Measurements from ENCODE around the gene CHIC2.

Gene CHIC2

GRCh38 chr4:54093324-54094240, 29.2 kb upstream of the CHIC2 start:
- DNase-seq (ENCODE audit: low read depth in 2 of 2) = no peak

- no peak for DNase-seq (ENCODE audit: low read depth in 2 of 2)
These were observed 28.3 kb upstream of the CHIC2 start for GRCh38 chr4:54092405-54093323.

GRCh38 chr4:54091637-54092404, 27.4 kb upstream of the CHIC2 start:
- peak; percentile 53 to 64 for DNase-seq (ENCODE audit: low read depth in 2 of 2)

- DNase-seq (ENCODE audit: low read depth in 2 of 2) = no peak
These were observed 26.6 kb upstream of the CHIC2 start for GRCh38 chr4:54090804-54091623.

GRCh38 chr4:54090404-54090803, 26.0 kb upstream of the CHIC2 start:
- no peak for DNase-seq (ENCODE audit: low read depth in 2 of 2)

GRCh38 chr4:54089875-54090274, 25.5 kb upstream of the CHIC2 start:
- no peak for DNase-seq (ENCODE audit: low read depth in 2 of 2)

GRCh38 chr4:54085284-54085683, 20.9 kb upstream of the CHIC2 start:
- DNase-seq (ENCODE audit: low read depth in 2 of 2) = no peak

- DNase-seq (ENCODE audit: low read depth in 2 of 2) = no peak
These were observed 17.8 kb upstream of the CHIC2 start for GRCh38 chr4:54082168-54082567.

- DNase-seq (ENCODE audit: low read depth in 2 of 2) = no peak
These were observed 13.4 kb upstream of the CHIC2 start for GRCh38 chr4:54077812-54078211.

GRCh38 chr4:54076673-54077072, 12.3 kb upstream of the CHIC2 start:
- no peak for DNase-seq (ENCODE audit: low read depth in 2 of 2)

GRCh38 chr4:54074381-54074780, 10.0 kb upstream of the CHIC2 start:
- no peak for DNase-seq (ENCODE audit: low read depth in 2 of 2)

GRCh38 chr4:54073271-54073880, 9.0 kb upstream of the CHIC2 start:
- no peak for DNase-seq (ENCODE audit: low read depth in 2 of 2)

- no peak for DNase-seq (ENCODE audit: low read depth in 2 of 2)
These were observed 2.8 kb upstream of the CHIC2 start for GRCh38 chr4:54067166-54067565.

GRCh38 chr4:54066718-54067129, 2.3 kb upstream of the CHIC2 start:
- DNase-seq (ENCODE audit: low read depth in 2 of 2) = no peak

GRCh38 chr4:54066088-54066415, 1.6 kb upstream of the CHIC2 start:
- DNase-seq (ENCODE audit: low read depth in 2 of 2) = no peak

GRCh38 chr4:54065282-54066087, 1.1 kb upstream of the CHIC2 start:
- no peak for DNase-seq (ENCODE audit: low read depth in 2 of 2)

GRCh38 chr4:54063737-54064316, 578 bp downstream of the CHIC2 start:
- peak; percentile 4 to 9 for DNase-seq (ENCODE audit: low read depth in 2 of 2)

GRCh38 chr4:54063229-54063628, 1.2 kb downstream of the CHIC2 start:
- no peak for DNase-seq (ENCODE audit: low read depth in 2 of 2)

GRCh38 chr4:54062392-54062791, 2.0 kb downstream of the CHIC2 start:
- DNase-seq (ENCODE audit: low read depth in 2 of 2) = no peak
